T-helper 22 cell (primary cell): ENCODE data around the gene MOXD1.

Experiments
- DNase-seq: peaks from one replicate; pipeline ENCODE4 v3.0.0-alpha.2; 2020; ENCODE audit warnings: low read depth

Gene MOXD1

GRCh38 chr6:132400883-132401617, at the start of gene MOXD1:
Gene MOXD1, minus strand, starts transcription at chr6:132401475. Its CDS starts 49 bp downstream, at chr6:132401426.
- DNase-seq: no peak

- DNase-seq: no peak
Observed at GRCh38 chr6:132446855-132447241, 45.6 kb upstream of the MOXD1 start.

DNA sequence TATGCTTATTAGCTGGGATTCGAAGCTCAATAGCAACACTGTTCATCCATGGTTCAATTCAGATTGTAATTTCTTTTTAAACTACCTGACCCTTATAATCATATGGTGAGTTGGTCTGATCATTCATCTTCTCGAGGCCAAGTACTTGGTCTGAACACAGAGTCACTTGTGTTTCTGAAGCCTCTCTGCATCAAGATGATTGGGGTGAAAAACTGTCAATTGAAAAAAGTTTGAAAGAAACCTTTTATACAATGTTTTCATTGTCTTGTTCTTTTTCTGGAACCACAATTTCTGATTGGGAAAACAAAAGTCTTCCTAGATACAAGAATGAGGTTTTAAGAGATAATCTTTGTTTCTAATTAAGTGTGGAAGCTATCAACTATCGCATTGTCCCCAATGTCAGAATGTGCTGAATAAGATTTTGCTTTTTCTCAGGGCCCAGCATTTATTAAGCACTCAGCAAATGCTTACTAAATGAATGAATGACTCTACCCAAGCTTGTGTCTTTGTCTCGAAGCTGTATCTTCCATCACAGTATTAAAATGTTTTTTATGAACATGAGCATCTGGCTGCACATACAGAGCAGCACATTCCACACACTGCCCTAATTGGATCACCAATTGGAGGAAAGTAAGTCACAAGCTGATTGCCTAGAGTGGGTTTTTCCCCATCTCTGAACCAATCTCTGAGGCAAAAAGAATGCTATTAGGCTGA, 45.0 kb upstream of the MOXD1 start:
- no peak for DNase-seq

DNA sequence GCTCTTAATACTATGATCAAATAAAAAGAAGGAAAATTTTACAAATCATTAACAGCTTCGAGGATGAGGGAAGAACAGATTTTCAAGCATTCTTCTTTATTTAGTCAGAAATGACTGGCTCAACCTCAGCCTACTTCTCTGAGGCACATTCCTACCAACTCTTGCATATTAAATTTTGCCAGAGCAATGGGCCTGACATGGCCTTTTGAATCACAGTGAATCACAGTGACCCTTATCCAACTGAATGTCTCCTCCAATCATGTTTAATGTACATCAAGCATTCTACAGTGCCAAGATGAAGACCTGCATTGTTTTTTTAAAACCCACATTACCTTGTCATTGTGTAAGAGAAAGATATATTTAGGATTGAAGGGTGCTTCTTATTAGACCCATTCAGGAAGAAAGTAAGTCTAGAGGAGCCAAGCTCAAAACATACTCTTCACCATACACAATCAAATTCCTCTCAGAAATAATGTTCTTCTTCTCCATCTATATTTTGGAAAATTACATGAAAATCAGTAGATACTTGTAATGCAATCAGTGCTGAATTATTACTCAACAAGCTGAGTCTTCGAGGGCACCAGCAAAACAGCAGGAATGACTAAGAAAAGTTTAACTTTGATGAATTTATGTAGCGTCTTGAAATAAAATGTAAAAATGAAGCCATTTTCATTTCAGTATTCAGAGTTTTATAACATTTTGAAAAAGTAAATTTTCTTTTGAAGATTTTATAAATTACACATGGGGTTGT, 44.1 kb upstream of the MOXD1 start:
- DNase-seq: no peak

- DNase-seq: no peak
Observed at GRCh38 chr6:132443206-132443605, 41.9 kb upstream of the MOXD1 start.

DNA sequence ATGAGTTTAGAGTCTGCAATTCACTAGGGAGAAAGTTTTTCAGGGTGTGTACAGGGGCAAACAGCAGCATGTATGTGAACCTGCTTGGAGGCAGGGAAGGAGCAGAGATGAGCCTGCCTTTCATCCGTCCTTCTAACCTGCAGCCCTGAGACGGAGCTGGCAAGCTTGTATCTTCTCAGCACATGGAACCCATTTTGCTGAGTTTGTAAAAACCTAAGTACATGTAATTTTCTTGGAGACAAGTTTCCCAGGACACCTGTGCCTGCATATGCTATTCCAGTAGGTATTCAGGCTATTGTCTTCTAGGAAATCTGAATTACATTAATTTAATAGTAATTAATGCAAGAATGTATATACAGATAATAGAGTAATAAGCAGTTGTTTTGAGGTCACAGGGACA, 28.8 kb upstream of the MOXD1 start:
- no peak for DNase-seq

GRCh38 chr6:132425176-132425575, 23.9 kb upstream of the MOXD1 start:
- DNase-seq: no peak

GRCh38 chr6:132423839-132424238, 22.6 kb upstream of the MOXD1 start:
- DNase-seq: no peak

DNA sequence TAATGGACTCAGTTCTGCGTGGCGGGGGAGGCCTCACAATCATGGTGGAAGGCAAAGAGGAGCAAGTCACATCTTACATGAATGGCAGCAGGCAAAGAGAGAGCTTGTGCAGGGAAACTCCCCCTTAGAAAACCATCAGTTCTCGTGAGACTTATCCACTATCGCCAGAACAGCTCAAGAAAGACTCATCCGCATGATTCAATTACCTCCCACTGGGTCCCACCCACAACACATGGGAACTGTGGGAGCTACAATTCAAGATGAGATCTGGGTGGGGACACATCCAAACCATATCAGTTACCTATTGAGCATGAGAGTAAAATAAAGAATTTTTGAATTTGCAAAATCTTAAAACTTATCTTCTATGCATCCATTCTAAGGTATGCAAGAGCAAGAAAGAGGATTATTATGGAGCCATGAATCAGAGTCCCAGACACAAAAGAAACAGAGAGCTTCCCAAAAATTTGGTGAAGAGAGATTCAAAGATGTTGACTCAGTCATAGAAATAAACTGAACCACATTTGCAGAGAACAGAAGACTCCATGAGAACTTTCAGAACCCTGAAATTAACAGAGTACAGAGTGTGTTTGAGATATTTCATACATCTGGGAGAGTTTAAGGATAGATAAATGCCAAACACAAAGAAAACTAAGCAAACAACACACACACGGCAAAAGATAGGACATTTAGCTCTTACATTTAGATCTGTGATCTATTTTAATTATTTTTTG, 17.1 kb upstream of the MOXD1 start:
- DNase-seq: no peak

DNA sequence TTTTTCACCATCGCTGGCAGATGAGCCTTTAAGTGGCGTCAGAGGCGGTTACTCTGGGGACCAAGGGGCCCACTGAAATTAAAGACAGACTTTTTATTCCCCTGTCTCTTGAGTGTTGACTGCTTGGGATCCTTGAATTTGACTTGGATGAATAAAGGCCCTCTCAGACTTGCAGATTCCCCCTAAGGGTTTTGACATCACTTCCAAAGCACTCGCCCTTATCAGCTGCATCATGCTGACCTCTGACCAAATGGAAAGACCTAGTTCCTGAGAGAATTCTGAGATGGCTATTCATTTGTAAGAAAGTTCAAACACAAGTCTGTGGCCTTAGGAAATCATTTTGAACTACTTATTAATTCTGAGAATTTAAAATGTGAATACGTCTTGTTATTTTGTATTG, 13.5 kb upstream of the MOXD1 start:
- no peak for DNase-seq

GRCh38 chr6:132414322-132414721, 13.0 kb upstream of the MOXD1 start:
- no peak for DNase-seq

DNA sequence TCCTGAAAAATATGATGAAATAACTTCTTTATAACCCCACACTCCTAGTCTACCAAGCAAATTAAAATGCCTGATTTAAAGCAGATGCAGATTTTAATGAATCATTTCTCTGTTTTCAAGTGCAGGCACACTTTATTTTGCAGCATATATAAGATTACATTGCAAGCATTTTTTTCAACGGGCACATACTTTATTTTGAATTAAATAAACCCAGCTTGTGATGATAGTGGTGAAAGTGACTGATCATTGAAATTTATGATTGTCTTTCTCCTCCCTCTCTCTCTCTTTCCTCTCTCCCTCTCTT, 12.2 kb upstream of the MOXD1 start:
- DNase-seq: no peak

GRCh38 chr6:132412656-132413498, 11.6 kb upstream of the MOXD1 start:
- no peak for DNase-seq

- DNase-seq: no peak
Observed at GRCh38 chr6:132411296-132411695, 10.0 kb upstream of the MOXD1 start.

- DNase-seq: no peak
Observed at GRCh38 chr6:132410830-132411229, 9.6 kb upstream of the MOXD1 start.

DNA sequence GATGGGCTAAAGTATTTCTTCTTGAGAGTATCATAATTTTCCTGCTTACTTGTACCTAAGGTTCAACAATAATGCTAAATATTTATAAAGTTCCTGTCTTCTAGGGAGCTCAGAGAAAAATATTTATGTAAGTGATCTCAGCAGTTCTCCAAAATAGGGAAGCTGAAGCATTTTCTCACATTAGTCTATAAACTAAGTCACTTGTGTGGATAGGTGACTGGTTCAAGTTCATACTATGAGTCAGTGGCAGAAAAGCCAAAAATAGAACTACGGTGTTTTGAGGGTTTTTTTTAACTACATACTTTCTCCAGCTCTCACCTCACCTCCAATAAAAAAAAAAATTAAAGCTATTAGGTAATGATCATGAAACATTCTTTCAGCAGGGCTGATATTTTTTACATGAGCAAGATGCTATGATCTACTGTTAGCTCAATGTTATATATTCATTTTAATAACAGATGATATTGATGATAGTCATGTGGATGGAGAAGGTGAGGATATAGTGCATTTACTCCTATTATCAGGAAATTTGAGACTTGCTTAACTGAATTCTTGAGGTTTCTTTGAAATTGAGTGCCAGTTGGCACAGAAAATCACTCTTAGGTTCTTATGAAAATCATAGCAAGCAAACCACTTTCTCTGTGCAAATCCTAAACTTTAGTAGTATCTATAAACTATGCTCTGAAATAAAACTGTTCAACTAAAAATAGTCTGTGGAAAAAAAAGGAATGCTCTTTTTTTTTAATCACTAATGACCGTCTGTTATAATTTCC, 4.1 kb upstream of the MOXD1 start:
- DNase-seq: no peak

DNA sequence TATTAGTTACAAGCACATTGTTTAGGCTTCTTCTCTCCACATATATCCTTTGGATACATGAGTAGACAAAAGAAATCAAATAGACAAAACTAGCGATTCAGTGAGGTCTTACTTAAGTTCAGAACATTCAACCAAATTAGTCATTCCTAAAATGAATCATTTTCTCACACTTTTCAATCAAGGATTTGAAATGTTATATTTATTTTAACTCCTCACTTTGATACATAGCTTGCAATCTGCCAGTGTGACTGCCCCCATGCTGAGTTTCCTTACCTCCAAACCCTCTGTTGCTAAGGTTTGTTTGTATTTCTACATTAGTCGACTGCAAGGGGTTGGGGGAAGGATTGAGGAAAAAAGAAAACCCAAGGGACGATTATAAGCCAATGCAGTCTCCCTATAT, 3.5 kb upstream of the MOXD1 start:
- no peak for DNase-seq

DNA sequence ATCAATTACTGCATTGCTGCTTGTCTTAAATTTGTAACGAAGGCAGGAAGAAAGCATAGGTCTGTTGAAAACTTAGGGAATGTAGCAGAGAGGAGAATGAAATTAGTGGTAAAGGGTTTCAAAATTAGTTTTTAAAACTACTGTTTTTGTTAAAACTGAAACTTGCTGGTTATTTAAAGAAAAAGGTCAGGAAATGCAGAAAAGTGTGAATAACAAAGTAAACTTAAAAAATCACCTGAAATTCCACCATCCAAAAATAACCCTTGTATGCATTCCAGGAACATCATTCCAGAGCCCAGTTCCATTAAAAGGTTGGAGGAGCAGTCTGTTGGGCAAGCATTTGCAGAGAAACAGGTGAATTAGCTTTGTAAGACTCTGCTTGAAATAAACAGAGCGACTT, 3.1 kb upstream of the MOXD1 start:
- no peak for DNase-seq

GRCh38 chr6:132401618-132402285, 477 bp upstream of the MOXD1 start:
- no peak for DNase-seq

DNA sequence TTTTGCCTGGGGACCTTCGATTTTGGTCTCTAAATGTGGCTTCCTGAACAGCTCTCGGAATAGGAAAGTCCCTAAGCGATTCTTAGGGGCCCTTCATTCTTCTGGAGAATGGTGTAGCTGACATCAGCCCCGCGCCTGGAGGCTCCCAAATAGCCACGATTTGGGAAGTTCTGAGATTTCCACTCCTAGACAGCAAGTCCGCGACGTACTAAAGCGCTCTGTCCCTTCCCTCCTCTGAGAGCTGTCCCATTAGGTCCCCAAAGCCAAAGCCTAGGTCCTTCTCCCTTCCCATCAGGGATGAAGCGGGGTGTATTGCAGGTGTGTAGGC, 756 bp downstream of the MOXD1 start:
- no peak for DNase-seq
